NCI-H2107 treated with DMSO at 0.1 percent for 48 hours (cell line): ENCODE measurements around the gene SLC35G6.
"Not testable (repeated sequence)": the region's sequence is repeated elsewhere in the genome, so short reads cannot be mapped to it uniquely, and the experiment has no call there.

Experiments
- DNase-seq: peaks from one replicate; lab custom pipeline; 2025; ENCODE audit not compliant: unreplicated experiment; lab: John Stamatoyannopoulos, UW

SLC35G6 gene

DNA sequence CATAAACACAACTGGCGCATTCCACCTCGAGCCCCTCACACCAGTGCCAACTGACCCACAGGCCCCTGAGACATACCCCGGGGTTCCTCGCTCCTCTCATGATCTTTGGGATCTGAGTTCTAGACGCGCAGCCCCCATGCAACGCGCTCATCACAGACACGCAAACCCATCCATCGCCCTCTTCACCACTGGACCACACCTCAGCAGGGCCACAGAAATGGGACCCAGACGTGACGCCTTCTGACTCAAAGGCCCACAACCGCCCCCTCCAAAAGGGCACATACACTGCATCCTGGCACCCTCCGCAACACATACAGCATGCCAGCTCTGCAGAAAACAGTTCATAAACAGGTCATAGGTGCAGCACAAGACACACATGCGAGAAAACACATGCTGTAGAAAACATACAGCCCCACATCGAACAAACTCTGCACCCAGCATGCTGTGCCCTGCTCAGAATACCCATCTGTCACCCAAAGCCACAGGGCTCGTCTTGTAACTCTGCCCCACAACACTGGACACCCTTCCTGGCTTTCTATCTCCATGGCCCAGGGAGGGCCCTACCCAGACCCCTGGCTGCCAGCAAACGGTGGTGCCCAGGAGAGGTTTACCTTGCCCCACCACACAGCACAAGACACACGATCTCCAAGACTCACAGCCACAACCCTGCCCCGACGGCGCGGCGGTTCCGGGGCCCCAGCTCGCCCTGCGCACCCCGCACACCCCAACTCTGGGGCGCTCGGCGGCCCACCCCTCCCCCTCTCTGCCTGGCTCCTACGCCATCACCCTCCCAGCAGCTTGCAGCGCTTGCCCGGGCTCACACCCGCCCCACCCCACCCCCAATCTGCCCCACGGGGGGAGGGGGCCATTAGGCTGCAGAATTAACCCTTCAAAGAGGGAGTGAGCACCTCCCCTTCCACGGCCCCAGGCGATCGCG is 2.7 kb upstream of the SLC35G6 start:
- no peak for DNase-seq

DNA sequence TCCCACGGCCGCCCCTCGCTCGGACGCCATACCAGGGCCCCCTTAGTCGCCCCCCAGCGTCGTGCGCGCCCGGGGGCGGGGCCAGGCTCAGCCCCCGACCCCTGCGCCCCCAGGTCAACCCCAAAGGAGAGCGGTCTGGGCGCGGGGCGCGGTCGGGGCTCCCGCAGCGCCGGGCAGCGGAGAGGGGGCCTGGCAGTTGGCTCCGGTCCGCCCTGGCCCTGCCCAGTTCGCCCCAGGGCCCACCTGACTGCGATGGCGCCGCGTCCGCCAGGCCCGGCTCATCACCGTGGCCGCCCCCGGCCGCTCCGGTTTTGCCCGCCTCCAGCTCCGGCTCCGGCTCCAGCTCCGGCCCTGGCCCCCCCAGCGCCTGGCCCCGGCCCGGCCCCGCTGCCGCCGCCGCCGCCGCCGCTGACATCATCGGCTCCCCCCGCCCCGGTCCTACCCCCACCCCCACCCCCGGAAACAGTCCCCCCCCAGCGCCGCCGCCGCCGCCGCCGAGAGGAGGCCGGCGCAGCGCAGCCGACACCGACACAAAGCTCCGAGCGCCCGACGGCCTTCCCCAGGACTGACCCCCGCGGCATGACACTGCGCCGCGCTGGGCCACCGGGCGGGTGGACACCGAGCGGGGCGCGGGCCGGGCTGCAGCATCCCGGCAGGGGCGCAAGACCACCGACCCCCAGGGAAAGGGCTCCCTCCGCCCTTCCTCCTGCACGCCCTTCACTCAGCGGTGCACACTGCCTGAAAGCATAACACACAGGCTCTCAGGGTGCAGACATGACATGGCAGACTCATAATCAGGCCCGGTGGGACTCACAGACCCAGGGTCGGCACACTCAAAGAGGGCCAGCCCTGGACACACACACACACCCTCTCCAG is 1.8 kb upstream of the SLC35G6 start, which contains the start of gene ZBTB4:
Gene ZBTB4 (minus strand): TSS at position 419 of the 876 bp plus-strand sequence. CDS start 12,830 bp downstream, outside the sequence.
- no peak for DNase-seq

DNA sequence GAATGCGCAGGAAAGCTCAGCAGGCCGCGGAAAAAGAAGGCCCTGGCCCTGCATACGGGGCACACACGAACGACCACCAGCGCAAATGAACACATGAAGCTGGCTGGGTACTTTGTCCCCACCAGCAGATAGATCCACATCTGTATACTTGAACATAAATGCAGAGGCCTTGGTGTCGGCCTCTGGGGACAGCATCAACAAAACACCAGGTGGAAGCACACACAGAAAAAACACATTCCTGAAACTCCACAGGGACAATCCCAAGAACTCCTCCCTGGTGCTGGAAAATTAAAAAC is 1.2 kb upstream of the SLC35G6 start:
- no peak for DNase-seq

DNA sequence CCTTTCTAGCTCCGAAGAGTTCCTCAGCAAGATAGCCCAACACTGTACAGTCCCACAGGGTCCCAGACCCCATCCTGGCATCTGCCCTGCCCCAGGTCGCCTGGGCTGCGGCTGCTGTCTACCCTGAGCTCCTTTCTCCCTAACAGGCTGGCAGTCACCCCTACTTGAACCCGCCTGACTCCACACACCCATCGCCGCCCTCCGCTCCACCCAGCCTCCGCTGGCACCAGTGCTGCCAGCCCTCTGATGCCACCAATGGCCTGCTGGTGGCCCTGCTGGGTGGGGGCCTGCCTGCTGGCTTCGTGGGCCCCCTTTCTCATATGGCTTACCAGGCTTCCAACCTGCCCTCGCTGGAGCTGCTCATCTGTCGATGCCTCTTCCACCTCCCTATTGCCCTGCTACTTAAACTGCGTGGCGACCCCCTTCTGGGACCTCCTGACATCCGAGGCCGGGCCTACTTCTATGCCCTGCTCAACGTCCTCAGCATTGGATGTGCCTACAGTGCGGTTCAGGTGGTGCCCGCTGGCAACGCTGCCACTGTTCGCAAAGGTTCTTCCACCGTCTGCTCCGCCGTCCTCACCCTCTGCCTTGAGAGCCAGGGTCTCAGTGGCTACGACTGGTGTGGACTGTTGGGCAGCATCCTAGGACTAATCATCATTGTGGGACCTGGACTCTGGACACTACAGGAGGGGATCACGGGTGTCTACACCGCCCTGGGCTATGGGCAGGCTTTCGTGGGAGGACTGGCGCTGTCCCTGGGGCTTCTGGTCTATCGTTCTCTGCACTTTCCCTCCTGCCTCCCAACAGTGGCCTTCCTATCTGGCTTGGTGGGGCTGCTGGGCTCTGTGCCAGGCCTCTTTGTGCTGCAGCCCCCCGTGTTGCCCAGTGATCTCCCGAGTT is 846 bp downstream of the SLC35G6 start:
- DNase-seq, result not testable (repeated sequence)

DNA sequence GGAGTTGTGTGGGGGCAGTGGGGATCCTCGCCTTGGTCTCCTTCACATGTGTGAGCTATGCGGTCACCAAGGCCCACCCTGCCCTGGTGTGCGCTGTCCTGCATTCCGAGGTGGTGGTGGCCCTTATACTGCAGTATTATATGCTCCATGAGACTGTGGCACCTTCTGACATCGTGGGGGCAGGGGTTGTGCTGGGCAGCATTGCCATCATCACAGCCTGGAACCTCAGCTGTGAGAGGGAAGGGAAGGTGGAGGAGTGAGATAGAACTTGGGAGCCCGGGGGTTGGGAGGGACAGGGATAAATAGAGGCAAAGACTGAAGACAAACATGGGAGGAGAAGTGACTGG is 1.5 kb downstream of the SLC35G6 start:
- not testable (repeated sequence) for DNase-seq

DNA sequence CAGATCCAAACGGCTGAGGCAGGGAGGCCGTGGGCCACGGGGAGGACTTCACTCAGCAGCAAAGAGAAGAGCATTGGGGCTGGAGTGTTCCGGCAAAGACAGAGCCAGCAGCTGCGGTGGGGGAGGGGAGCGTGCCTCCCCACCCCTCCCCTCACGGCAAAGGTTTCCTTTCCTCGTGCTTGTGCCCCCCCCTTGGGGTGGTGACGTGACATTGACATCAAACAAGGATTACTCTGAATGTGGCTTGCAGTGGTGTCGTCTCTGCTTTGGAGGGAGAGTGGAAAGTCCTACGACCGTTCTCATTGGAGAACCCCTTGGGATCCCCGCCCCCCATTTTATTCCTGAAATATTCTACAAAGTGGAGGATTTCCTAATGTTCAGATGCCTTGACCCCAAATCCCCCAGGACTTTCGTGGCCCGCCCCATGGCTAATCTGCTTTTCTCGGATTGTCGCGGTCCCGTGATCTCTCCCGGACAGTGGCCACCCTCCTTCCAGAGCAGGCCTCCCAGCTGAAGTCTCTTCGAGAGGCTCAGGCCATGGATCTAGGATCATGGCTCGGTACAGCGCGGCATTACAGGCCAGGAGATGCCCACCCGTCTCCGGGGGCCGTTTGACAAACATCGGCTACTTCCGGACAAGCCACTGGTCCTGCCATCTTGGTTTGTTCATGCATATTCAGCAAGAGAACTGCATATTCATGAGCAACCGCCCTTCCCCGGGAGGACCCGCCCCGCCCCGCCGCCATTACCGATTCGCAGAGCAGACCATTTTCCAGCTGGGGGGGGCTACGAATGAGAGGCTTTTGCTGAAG is 2.2 kb downstream of the SLC35G6 start:
- peak; percentile 82 for DNase-seq

DNA sequence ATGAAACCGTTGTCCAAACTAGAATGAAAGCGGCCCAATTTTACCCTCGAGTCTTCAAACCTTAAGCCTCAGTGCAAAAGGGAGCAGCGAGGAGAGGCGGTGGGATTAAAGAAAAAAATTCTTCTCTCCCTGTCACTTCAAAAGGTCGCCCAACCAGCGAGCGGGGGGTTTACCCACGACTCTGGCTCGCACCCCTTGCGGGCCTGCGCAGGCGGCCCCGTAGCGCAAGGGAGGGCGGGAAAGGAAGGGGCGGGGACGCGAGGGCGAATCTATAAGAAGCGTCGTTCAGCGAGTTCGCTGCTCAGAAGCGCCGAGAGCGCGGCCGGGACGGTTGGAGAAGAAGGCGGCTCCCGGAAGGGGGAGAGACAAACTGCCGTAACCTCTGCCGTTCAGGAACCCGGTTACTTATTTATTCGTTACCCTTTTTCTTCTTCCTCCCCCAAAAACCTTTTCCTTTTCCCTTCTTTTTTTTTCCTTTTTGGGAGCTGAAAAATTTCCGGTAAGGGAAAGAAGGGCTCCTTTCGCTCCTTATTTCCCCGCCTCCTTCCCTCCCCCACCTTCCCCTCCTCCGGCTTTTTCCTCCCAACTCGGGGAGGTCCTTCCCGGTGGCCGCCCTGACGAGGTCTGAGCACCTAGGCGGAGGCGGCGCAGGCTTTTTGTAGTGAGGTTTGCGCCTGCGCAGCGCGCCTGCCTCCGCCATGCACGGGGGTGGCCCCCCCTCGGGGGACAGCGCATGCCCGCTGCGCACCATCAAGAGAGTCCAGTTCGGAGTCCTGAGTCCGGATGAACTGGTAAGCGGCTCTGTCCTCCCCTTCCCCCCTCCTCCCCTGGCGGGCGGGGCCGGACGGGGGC is 3.0 kb downstream of the SLC35G6 start, which contains the start of gene POLR2A:
Gene POLR2A (plus strand): TSS at position 300 of the 852 bp plus-strand sequence.
- DNase-seq, result peak; percentile 82

DNA sequence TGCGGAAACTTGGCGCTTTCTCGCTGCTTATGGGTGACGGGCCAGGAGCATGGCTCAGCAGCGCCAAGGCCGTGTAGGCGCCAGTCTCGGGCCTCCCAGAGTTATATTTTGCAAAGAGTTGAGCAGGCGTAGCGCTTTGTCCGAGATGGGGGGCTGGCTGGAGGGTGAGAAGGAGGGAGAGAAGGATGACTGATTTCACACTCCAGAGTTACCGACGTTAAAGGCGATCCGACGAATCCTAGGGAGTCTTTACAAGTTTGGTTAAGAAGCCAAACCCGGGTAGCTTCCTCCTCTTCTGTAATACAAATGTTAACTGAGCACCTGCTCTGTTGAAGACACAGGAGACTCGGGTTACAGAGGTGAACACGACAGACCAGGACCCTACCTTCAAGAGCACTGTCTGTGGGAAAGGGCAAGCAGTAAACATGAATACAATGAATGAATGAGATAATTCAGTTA is 3.7 kb downstream of the SLC35G6 start:
- no peak for DNase-seq

DNA sequence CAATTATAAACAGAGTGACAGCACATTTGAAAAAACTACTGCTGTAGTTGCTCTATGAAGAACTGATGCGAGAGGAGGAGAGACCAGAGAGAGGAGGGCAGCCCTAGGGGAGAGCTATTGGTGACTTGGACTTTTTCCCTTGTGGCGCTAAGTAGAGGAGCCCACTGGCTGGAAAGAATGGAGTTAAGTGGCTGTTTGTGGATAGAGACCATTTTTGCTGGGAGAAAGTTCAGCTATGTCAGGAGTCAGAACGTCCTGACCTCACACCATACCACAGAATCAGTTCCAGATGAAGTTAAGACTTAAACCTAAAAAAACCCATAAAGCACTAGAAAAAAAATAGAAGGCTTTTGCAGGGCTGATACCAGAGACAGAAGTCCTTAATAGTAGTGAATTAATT is 4.9 kb downstream of the SLC35G6 start:
- no peak for DNase-seq

DNA sequence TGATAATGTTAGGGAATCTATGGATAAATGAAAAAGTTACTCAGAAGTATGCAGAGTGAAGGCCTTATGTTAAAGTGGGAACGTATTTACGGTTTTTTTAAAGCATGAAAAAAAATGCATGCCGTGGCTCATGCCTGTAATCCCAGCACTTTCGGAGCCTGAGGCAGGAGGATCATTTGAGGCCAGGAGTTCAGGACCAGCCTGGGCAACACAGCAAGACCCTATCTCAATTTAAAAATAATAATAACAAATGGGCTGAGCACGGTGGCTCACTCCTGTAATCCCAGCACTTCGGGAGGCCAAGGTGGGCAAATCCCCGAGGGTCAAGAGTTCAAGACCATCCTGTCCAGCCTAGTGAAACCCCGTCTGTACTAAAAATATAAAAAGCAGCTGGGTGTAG is 8.9 kb downstream of the SLC35G6 start:
- DNase-seq, result no peak

DNA sequence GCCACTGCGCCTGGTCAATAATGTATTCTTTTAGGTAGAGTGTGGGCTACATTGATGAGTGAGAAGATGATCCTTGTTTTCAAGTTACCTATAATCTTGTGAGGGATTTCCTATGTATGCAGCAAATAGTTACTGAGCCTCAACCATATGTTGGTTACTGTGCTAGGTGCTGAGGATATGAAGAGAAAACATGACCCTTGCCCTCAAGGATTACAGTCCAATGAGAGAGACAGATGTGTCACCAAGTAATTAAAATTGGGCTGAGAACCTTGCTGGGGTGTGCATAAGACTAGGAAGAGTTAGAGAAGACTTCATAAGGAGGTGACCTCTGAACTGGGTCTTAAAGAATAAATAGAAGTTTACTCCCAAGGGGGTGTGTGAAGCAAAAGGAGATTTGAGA is 10.3 kb downstream of the SLC35G6 start:
- no peak for DNase-seq

DNA sequence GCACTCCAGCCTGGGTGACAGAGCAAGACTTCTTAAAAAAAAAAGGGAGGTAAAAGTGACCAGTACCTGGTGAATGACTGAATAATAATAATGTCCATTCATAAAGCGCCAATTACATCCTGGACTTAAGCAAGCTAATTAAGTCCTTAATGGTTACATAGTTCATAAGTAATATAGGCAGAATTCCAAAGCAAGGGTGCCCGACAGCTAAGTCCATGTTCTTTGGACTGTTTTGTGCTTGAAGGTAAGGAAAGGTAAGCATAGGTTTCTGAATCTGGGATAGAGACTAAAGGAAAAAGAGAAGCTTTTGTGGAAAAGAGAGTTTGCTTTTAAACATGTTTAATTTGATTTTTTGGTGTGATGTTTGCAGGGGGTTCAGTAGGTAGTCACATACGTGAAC is 12.7 kb downstream of the SLC35G6 start:
- no peak for DNase-seq

DNA sequence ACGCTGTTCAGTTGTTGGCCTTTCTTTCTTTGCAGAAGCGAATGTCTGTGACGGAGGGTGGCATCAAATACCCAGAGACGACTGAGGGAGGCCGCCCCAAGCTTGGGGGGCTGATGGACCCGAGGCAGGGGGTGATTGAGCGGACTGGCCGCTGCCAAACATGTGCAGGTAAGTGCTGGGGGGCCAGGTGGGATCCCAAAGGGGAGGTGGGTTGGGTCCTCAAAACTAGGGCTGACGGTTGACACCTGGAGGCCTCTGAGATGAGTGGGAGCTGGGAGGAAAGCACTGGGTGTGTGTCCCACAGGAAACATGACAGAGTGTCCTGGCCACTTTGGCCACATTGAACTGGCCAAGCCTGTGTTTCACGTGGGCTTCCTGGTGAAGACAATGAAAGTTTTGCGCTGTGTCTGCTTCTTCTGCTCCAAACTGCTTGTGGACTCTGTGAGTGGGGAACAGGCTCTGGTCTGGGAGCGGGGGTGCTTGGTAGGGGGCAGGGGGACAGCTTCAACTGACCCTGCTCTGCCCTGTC is 14.7 kb downstream of the SLC35G6 start:
- no peak for DNase-seq

DNA sequence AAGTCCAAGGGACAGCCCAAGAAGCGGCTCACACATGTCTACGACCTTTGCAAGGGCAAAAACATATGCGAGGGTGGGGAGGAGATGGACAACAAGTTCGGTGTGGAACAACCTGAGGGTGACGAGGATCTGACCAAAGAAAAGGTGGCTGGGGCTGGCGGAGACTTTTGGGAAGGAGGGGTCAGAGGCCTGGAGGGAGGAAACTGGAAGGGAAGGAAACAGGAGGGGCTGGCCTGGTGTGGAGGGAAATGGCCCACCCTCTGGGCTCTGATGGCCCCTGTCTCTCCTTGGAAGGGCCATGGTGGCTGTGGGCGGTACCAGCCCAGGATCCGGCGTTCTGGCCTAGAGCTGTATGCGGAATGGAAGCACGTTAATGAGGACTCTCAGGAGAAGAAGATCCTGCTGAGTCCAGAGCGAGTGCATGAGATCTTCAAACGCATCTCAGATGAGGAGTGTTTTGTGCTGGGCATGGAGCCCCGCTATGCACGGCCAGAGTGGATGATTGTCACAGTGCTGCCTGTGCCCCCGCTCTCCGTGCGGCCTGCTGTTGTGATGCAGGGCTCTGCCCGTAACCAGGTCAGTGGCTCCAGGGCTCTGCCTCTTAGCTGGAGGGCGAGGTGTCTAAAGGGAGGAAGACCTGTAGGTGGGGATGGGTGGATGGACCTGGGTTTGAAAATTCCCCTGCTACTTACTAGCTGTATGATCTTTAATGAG is 15.4 kb downstream of the SLC35G6 start:
- DNase-seq, result no peak

DNA sequence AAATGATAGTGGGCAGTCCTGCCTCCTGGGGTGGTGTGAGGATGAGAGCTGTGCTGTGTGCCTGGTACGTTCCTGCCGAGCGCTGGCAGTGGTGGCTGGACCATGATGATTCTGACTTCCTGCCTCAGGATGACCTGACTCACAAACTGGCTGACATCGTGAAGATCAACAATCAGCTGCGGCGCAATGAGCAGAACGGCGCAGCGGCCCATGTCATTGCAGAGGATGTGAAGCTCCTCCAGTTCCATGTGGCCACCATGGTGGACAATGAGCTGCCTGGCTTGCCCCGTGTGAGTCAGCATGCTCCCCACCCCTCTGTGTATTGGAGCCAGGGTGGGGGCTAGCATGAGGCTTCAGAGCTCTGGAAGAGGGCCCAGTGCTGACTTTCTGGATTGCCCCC is 16.0 kb downstream of the SLC35G6 start:
- DNase-seq, result no peak

DNA sequence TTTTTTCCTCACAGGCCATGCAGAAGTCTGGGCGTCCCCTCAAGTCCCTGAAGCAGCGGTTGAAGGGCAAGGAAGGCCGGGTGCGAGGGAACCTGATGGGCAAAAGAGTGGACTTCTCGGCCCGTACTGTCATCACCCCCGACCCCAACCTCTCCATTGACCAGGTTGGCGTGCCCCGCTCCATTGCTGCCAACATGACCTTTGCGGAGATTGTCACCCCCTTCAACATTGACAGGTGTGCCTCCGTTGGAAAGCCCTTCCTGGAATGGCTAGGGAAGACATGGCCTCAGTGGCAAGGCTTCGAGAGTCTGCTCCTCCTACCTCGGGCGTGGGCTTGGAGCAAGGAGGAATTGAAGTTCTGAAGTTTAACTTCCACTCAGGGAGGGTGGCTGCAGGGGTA is 16.4 kb downstream of the SLC35G6 start:
- DNase-seq, result no peak

DNA sequence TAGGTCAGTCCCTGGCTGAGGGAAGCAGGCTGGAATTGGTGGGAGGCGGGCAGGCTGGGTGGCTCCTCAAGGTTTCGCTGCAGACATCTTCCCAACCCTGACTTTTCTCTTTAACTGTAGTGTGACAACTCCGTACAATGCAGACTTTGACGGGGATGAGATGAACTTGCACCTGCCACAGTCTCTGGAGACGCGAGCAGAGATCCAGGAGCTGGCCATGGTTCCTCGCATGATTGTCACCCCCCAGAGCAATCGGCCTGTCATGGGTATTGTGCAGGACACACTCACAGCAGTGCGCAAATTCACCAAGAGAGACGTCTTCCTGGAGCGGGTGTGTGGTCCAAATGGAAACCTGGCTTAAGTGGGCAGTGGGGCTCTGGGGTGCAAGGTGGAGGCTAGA is 17.9 kb downstream of the SLC35G6 start:
- DNase-seq, result no peak

DNA sequence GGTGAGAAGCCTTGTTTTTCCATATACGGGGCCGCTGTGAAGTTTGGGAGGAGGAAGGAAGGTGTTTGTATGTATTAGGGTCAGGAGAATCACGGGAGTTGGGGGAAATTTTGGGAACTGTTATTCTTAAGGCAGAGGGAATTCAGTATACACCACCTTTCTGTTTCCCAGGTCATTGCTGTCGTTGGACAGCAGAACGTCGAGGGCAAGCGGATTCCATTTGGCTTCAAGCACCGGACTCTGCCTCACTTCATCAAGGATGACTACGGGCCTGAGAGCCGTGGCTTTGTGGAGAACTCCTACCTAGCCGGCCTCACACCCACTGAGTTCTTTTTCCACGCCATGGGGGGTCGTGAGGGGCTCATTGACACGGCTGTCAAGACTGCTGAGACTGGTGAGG is 20.5 kb downstream of the SLC35G6 start:
- DNase-seq, result no peak
